ENCODE data around the gene HOXD3. TPM values are rescaled to one million over a fixed set of nuclear protein-coding genes. Genes with fewer than 3 reads are reported as not detected.

Gene HOXD3
- total and polyA plus RNA-seq, 9 of the 15 experiments (the other 6 are each of a cell fraction or from before 2014, with no cell fraction given) = not detected

- intact Hi-C loops (cut with micrococcal nuclease) (no loop called here), in situ Hi-C loops (cut with MboI) (no loop called here)
- H3K27ac ChIP-seq (ENCODE audit: extremely low read depth, low read depth, low read length) = no peak overlapping the region
- H3K4me3 ChIP-seq = no peak overlapping the region
- DNase-seq (ENCODE audit: extremely low read depth in 1 of 4, low spot score in 3 of 4) (no peak), ATAC-seq (no peak; the same call in 2 of the 3 replicates), FAIRE-seq (no peak)
- H3K9ac ChIP-seq (ENCODE audit: insufficient read depth in 1 of 2, low read depth in 2 of 2, low read length in 2 of 2) = no peak overlapping the region
- no peak for TF ChIP-seq ZEB2 (IDR thresholded peaks at IDR 0.05)
- TF ChIP-seq ZC3H4 (CRISPR knock-in tag; IDR thresholded peaks at IDR 0.05; ENCODE audit: borderline replicate concordance) = no peak
- no peak for TF ChIP-seq ZMIZ1 (IDR thresholded peaks at IDR 0.05; ENCODE audit: low read depth in 2 of 2, low read length in 2 of 2)
- TF ChIP-seq ETS2 (tag; IDR thresholded peaks at IDR 0.05; ENCODE audit: borderline replicate concordance, poor library complexity, severe bottlenecking) = no peak
- no peak for TF ChIP-seq ILF3 (IDR thresholded peaks at IDR 0.05; ENCODE audit: borderline replicate concordance)
- no peak for TF ChIP-seq MTA1 (IDR thresholded peaks at IDR 0.05; ENCODE audit: borderline replicate concordance)
- TF ChIP-seq NCOR1 (IDR thresholded peaks at IDR 0.05) = no peak
- TF ChIP-seq MTA3 (IDR thresholded peaks at IDR 0.05; ENCODE audit: borderline replicate concordance) = no peak
- no peak for TF ChIP-seq FOS (IDR thresholded peaks at IDR 0.05; ENCODE audit: extremely low read depth, insufficient read length)
- TF ChIP-seq NFRKB (IDR thresholded peaks at IDR 0.05; ENCODE audit: low read depth) = no peak
- CTCF ChIA-PET (ENCODE audit: low intra/inter-chr PET ratio) = interaction anchor here (0.7 kb wide), 1 partner anchor 1581 kb away, joined by 3 read pairs; no protein-coding TSS in a partner anchor
- no peak overlapping the region for H2AFZ ChIP-seq (ENCODE audit: low read depth, low read length)
- POLR2A ChIA-PET = interaction anchor here (0.7 kb wide), 1 partner anchor 39 kb away, joined by 3 read pairs; no protein-coding TSS in a partner anchor
- no peaks in the 10 kb centered on the region for H3K36me3 ChIP-seq (ENCODE audit: control insufficient read depth, insufficient read depth, low read length)
- H3K4me1 ChIP-seq (replicated peaks in 1 of 2; ENCODE audit: control insufficient read depth in 2 of 2, insufficient read depth in 2 of 2, low read length in 2 of 2) = peaks cover 0 to 20% of the 10 kb centered on the region in 2 experiments; a peak in 2 of 5 replicates
- no peaks in the 10 kb centered on the region for H3K9me3 ChIP-seq (replicated peaks; ENCODE audit: control insufficient read depth, insufficient read depth, low read depth, low read length)
- peaks cover 52 to 62% of the 10 kb centered on the region in 2 experiments for H3K27me3 ChIP-seq (ENCODE audit: control insufficient read depth in 2 of 2, insufficient read depth in 2 of 2, low read length in 2 of 2)
- no peaks in the 10 kb centered on the region for H3K79me2 ChIP-seq (ENCODE audit: control insufficient read depth, insufficient read depth, low read length)
- BruUV-seq (replicated peaks) = no TSS peak
- no peaks in the 10 kb centered on the region; the same call in 1 of the 2 replicates for H4K20me1 ChIP-seq (replicated peaks; ENCODE audit: control insufficient read depth, insufficient read depth, low read length)
- 8% methylated on average over 7 of the region's 7 CpGs for WGBS (ENCODE audit: insufficient coverage, low coverage, missing lambda C conversion rate)
- no peaks in the 10 kb centered on the region for H3K9me1 ChIP-seq (ENCODE audit: control insufficient read depth, insufficient read depth, low read length)
- H3K4me2 ChIP-seq (ENCODE audit: insufficient read depth, low read length) = no peak overlapping the region
These were observed 21.7 kb downstream of the HOXD3 start for GRCh38 chr2:176178757-176179295.

All from K562 (cell line).